ENCODE data around the gene FGGY.
"Not testable (repeated sequence)": the region's sequence is repeated elsewhere in the genome, so short reads cannot be mapped to it uniquely, and the experiment has no call there.

The FGGY gene

DNA sequence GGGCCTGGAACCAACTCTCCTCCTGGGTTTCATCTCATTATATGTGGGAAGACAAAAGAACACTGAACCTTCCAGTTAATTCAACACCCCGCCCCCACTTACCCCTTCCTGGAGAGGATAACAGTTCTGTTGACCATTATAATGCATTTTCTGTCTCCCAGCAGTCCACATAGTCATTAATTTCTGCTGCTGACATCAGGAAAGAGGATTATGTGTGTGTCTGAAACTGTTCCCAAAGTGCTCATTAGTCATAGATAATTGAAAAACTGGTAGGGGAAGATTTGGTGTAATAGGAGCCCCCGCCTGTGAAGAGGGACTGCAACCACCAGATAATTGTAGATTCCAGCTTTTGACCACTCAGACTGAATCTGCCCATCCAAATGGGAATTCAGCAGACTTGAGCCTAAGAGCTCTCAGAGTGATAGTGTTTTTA, 208.7 kb downstream of the FGGY start:
- DNase-seq (ENCODE audit: low spot score) (no peak), FAIRE-seq (no peak)

DNA sequence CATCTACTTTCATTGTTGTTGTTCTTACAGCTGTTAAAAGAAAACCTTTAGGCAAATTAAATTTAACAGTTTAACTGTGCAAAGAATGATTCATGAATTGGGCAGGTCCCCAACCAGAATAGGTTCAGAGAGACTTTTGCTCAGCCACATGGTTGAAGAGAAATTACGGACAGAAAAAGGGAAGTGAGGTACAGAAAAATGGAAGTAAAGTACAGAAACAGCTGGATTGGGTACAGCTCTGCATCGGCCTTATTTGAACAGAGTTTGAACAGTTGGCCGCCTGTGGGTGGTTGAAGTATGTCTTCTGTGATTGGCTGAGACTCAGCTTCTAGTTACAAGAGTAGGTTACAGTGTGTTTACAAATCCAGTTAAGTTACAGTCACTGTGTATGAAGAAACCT, 210.1 kb downstream of the FGGY start:
- no peak for DNase-seq (ENCODE audit: low spot score)
- no peak for FAIRE-seq

- FAIRE-seq (no peak), DNase-seq (ENCODE audit: low spot score) (no peak)
Observed at GRCh38 chr1:59509341-59509875, 212.5 kb downstream of the FGGY start.

GRCh38 chr1:59510249-59510648, 213.4 kb downstream of the FGGY start:
- FAIRE-seq (no peak), DNase-seq (ENCODE audit: low spot score) (no peak)

- FAIRE-seq: no peak
- no peak for DNase-seq (ENCODE audit: low spot score)
Observed at GRCh38 chr1:59511476-59512465, 214.9 kb downstream of the FGGY start.

GRCh38 chr1:59512702-59513101, 215.8 kb downstream of the FGGY start:
- DNase-seq (ENCODE audit: low spot score) (no peak), FAIRE-seq (no peak)

DNA sequence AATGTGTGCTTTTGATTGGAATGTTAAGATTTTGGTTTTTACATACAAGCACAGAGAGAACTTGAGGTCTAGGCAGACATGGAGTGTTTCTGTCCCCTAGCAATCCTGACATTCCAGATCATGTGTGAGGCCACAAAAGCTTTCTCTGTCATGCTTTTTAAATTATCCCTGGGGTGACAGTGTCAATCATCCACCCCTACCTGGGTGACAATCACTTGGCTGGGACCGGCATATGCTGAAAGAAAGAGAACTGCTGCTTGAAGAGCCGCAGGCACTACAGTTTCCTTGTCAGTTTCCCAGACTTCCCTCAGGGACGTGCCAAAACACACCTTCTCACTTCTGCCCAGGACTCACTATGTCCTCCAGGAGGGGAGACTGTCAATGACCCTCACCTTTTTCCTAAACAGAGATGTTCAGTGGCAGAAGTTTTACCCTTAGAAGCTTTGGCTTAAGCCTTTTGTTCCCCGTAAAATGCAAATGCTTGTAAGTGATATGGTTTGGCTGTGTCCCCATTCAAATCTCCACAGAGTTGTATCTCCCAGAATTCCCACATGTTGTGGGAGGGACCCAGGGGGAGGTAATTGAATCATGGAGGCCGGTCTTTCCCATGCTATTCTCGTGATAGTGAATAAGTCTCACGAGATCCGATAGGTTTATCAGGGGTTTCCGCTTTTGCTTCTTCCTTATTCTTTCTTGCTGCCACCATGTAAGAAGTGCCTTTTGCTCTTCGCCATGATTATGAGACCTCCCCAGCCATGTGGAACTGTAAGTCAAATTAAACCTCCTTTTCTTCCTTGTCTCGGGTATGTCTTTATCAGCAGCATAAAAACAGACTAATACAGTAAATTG, 217.4 kb downstream of the FGGY start:
- FAIRE-seq (no peak), DNase-seq (ENCODE audit: low spot score) (no peak)

- DNase-seq (ENCODE audit: low spot score) (no peak), FAIRE-seq (no peak)
Observed at GRCh38 chr1:59516881-59517280, 220.0 kb downstream of the FGGY start.

DNA sequence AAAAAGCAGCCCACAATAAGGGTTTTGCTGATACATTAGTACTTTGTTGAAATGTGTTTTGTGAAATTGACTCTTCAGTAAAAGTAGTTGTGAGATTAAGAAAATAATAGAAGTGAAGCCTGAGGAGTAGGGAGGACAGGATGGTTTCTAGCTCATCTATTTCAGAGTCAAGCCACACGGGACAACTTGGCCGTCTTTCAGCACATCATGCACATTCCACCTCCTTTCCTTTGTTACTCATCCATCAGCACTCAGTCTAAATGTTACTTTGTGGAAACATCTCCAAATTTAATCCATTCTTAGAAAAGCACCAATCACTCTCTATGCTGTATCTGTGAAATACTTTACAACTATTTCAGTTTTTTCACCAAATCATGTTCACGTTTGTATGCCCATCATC, 223.3 kb downstream of the FGGY start:
- DNase-seq (ENCODE audit: low spot score) (no peak), FAIRE-seq (no peak)

- FAIRE-seq (no peak), DNase-seq (ENCODE audit: low spot score) (no peak)
Observed at GRCh38 chr1:59520827-59521418, 224.0 kb downstream of the FGGY start.

DNA sequence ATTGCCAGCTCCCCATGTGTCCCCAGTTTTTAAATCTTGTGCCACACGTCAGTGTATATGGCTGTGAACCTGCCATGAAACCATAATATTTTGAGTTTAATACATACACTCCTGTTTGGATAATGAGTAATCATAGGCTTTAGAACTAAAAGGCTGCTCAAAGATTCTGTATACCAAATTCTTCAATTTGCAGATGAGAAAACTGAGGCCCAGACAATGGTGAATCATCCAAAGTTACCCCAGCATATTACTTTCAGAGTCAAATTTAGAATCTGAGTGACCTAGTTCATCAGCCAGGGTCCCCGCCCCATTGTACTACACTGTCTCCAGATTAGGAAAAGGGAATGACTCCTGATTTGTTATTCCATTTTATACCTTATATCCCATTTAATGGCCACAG, 224.6 kb downstream of the FGGY start:
- FAIRE-seq (no peak), DNase-seq (ENCODE audit: low spot score) (no peak)

DNA sequence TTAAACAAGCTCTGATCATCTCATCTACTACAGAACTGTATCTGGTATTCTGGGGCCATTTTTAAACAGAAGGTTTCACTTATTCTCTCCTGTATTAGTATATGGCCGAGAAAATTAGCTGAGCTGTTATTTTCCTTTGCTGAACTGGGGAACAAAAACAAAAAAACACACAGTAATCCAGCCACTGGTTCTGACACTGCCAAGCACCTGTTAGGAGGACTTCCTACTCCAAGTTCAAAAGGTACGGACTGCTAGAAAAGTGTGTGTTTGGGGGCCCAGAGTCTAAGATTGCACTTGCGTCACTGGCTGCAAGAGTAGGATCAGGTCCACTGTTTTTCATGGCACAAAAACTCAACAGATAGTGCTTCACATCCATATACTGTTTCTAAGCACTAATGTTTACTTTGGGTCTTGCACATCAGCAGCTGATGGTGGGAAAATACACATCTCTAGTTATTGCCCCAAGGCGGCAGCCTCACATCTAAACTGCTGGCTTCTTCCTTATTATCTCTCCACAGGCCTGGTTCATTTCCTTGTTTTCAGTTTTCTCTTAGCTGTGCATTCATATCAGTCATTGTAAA, 226.1 kb downstream of the FGGY start:
- DNase-seq (ENCODE audit: low spot score) (no peak), FAIRE-seq (no peak)

- FAIRE-seq (no peak), DNase-seq (ENCODE audit: low spot score) (no peak)
Observed at GRCh38 chr1:59523745-59524450, 227.0 kb downstream of the FGGY start.

- FAIRE-seq (no peak), DNase-seq (ENCODE audit: low spot score) (no peak)
Observed at GRCh38 chr1:59526240-59526639, 229.3 kb downstream of the FGGY start.

- DNase-seq (ENCODE audit: low spot score): no peak
- FAIRE-seq: no peak
Observed at GRCh38 chr1:59528471-59528870, 231.6 kb downstream of the FGGY start.

DNA sequence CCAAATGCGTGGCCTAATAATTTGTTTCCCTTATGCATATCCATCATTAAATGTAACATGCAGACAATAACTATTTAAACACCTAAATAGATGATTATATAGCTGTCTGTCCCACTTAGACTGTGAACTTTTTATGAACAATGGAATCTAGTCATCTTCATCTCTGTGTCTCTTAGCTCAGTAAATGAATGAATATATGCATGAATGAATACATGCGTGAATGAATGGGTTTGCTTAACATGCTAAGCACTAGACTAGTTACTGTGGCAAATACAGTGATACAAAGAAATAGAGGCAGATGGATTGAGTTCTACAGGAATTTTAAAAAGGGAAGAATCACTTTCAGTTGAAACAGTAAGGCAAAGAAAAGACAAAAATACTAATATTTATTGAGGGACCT, 232.0 kb downstream of the FGGY start:
- DNase-seq (ENCODE audit: low spot score): no peak
- FAIRE-seq: no peak

- FAIRE-seq (no peak), DNase-seq (ENCODE audit: low spot score) (no peak)
Observed at GRCh38 chr1:59530119-59530518, 233.2 kb downstream of the FGGY start.

DNA sequence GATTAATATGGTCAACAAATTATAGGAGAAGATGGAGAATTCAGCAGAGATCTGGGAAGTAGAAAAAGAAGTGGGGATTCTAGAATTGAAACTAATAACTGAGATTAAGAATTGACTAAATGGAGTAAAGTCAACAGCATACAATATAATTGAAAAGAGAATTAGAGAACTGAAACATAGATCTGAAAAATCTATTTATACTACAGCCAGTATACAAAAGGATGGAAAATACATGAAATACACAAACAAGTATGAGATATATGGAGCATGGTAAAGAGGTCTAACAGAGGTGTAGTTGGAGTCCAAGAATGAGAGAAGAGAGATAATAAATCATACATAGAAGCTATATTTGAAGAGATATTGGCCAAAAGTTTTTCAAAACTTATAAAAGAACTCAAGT, 235.2 kb downstream of the FGGY start:
- FAIRE-seq: no peak
- no peak for DNase-seq (ENCODE audit: low spot score)

- not testable (repeated sequence) for FAIRE-seq; DNase-seq (ENCODE audit: low spot score)
Observed at GRCh38 chr1:59538476-59538875, 241.6 kb downstream of the FGGY start.

DNA sequence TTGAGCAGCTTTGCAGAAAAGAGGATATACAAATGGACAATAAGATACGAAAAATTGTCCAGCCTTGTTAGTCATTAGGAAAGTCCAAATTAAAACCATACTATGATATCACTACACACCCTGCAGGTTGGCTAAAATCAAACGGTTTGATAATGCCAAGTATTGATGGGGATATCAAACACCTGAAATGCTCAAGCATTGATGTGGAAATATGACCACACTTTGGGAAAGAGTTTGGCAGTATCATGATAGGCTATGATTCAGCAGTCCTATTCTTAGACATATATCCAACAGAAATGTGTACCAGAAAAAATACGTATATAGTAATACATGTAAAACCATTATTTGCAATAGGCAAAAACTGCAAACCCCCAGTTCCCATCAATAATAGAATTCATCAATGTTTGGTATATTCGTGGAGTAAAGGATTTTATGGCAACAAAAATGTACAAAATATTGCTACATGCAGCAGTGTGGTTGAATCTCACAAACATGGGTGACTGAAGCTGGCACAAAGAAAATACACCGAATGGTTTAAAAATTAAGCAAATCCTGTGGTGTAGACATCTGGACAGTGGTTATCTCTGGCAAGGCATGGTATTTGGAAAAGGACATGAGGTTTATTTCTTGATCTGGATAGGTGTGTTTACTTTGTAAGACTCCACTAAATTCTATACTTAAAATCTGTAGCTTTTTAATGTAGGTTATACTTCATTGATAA, 243.2 kb downstream of the FGGY start:
- DNase-seq (ENCODE audit: low spot score) (no peak), FAIRE-seq (no peak)
